GM23338 (cell line): ENCODE results near the gene ATG7. TPM values are rescaled to one million over a fixed set of nuclear protein-coding genes. Genes with fewer than 3 reads are reported as not detected.
"Not testable (repeated sequence)": the region's sequence is repeated elsewhere in the genome, so short reads cannot be mapped to it uniquely, and the experiment has no call there.

ENCODE experiments used
- ATAC-seq: fragments of 200-7000 bp; cut with Tn5 transposase; 3 replicates; pipeline ENCODE4 v1.9.1; 2020
- DNase-seq: peaks from one replicate; pipeline ENCODE4 v3.0.0-alpha.2; 2015; ENCODE audit warnings: low spot score
- H2AFZ ChIP-seq: fragments of 200-600 bp; sonication (generic); 2 replicates; pipeline ENCODE4 v1.8.0; 2016; ENCODE audit warnings: antibody characterized with exemption, mild to moderate bottlenecking, moderate library complexity
- H3F3A ChIP-seq: fragments of 200-600 bp; sonication (generic); replicated peaks from 2 replicates; pipeline ENCODE4 v1.8.0; 2017; ENCODE audit warnings: antibody characterized with exemption, mixed run types, low read depth
- H3K27ac ChIP-seq: fragments of 200-600 bp; sonication (generic); 2 replicates; pipeline ENCODE4 v1.6.1; 2016; ENCODE audit warnings: low read depth
- H3K27me3 ChIP-seq: fragments of 200-600 bp; sonication (generic); 2 replicates; pipeline ENCODE4 v1.8.0; 2016; ENCODE audit warnings: mild to moderate bottlenecking, mixed run types, moderate library complexity; ENCODE audit not compliant: insufficient read depth
- H3K36me3 ChIP-seq: fragments of 200-600 bp; sonication (generic); 2 replicates; pipeline ENCODE4 v1.8.0; 2016; ENCODE audit warnings: mild to moderate bottlenecking; ENCODE audit not compliant: insufficient read depth
- H3K4me1 ChIP-seq: fragments of 200-600 bp; sonication (generic); 2 replicates; pipeline ENCODE4 v1.8.0; 2016; ENCODE audit warnings: mild to moderate bottlenecking, moderate library complexity; ENCODE audit not compliant: insufficient read depth
- H3K4me2 ChIP-seq: fragments of 200-600 bp; sonication (generic); 2 replicates; pipeline ENCODE4 v1.7.1; 2017; ENCODE audit warnings: mixed run types
- H3K4me3 ChIP-seq: fragments of 200-600 bp; sonication (generic); 2 replicates; pipeline ENCODE4 v1.6.1; 2016; ENCODE audit warnings: mixed run types
- H3K79me2 ChIP-seq: fragments of 200-600 bp; sonication (generic); replicated peaks from 2 replicates; pipeline ENCODE4 v1.8.0; 2017; ENCODE audit warnings: mild to moderate bottlenecking; ENCODE audit not compliant: insufficient read depth
- H3K9me2 ChIP-seq: fragments of 200-600 bp; sonication (generic); 2 replicates; pipeline ENCODE4 v1.8.0; 2017; ENCODE audit not compliant: insufficient read depth
- H4K20me1 ChIP-seq: fragments of 200-600 bp; sonication (generic); replicated peaks from 2 replicates; pipeline ENCODE4 v1.8.0; 2017; ENCODE audit warnings: mild to moderate bottlenecking; ENCODE audit not compliant: insufficient read depth
- H3K27ac Mint-ChIP-seq: 2 replicates; pipeline ENCODE4 v1.8.0; 2020; ENCODE audit warnings: inconsistent platforms, mild to moderate bottlenecking, moderate library complexity, mixed read lengths
- H3K27me3 Mint-ChIP-seq: 3 replicates; pipeline ENCODE4 v1.8.0; 2022; ENCODE audit warnings: low read depth, mild to moderate bottlenecking, moderate library complexity, mixed read lengths, inconsistent platforms; ENCODE audit not compliant: insufficient read depth, poor library complexity
- H3K36me3 Mint-ChIP-seq: 3 replicates; pipeline ENCODE4 v1.8.0; 2021; ENCODE audit warnings: low read depth, mild to moderate bottlenecking, inconsistent platforms, moderate library complexity, mixed read lengths
- H3K4me1 Mint-ChIP-seq: 3 replicates; pipeline ENCODE4 v1.8.0; 2020; ENCODE audit warnings: mild to moderate bottlenecking, inconsistent platforms, mixed read lengths
- H3K4me3 Mint-ChIP-seq: 3 replicates; pipeline ENCODE4 v1.8.0; 2021; ENCODE audit warnings: moderate library complexity, mild to moderate bottlenecking, inconsistent platforms, mixed read lengths
- H3K9me3 Mint-ChIP-seq: 3 replicates; pipeline ENCODE4 v1.8.0; 2020; ENCODE audit warnings: moderate library complexity, mild to moderate bottlenecking, inconsistent platforms, mixed read lengths
- CTCF ChIP-seq, 2 experiments: fragments of 200-600 bp in 1 of 2; sonication (generic) in 1 of 2; conservative IDR thresholded peaks; 2 replicates each; pipeline versions ENCODE4 v1.5.1 to v1.6.1; 2016 to 2017; ENCODE audit warnings: antibody characterized with exemption in 2 of 2, low read depth in 2 of 2, mild to moderate bottlenecking in 2 of 2, moderate library complexity in 1 of 2
- ETS1 ChIP-seq: IDR thresholded peaks from 2 replicates; pipeline ENCODE4 v1.6.1; 2016; ENCODE audit warnings: antibody characterized with exemption
- EZH2 ChIP-seq: fragments of 200-600 bp; sonication (generic); IDR thresholded peaks from one replicate; pipeline ENCODE4 v1.8.0; 2017; ENCODE audit warnings: antibody characterized with exemption, mild to moderate bottlenecking, low read depth; ENCODE audit not compliant: unreplicated experiment
- EZH2phosphoT487 ChIP-seq: fragments of 200-600 bp; sonication (generic); IDR thresholded peaks from one replicate; pipeline ENCODE4 v1.8.1; 2018; ENCODE audit warnings: antibody characterized with exemption; ENCODE audit not compliant: unreplicated experiment
- POLR2AphosphoS5 ChIP-seq: IDR thresholded peaks from 2 replicates; pipeline ENCODE4 v1.6.1; 2016; ENCODE audit warnings: antibody characterized with exemption, low read depth
- REST ChIP-seq: IDR thresholded peaks from one replicate; pipeline ENCODE4 v1.6.1; 2018; ENCODE audit warnings: antibody characterized with exemption; ENCODE audit not compliant: unreplicated experiment
- STAT1 ChIP-seq: IDR thresholded peaks from one replicate; pipeline ENCODE4 v1.6.1; 2016; ENCODE audit warnings: antibody characterized with exemption; ENCODE audit not compliant: unreplicated experiment
- ZNF114 ChIP-seq: fragments of 250-450 bp; sonication (Bioruptor Pico); IDR thresholded peaks from 2 replicates; pipeline ENCODE4 v1.5.0; 2020; ENCODE audit warnings: mild to moderate bottlenecking, moderate library complexity
- ZNF331 ChIP-seq: fragments of 250-450 bp; sonication (Bioruptor Pico); IDR thresholded peaks from 2 replicates; pipeline ENCODE4 v1.5.0; 2020; ENCODE audit warnings: low read depth, mild to moderate bottlenecking, moderate library complexity
- polyA plus RNA-seq: library from polyadenylated mRNA; unstranded; fragments of >200 nt; fragmentation: Nextera tagmentation; extraction: Ambion mirVana; gene quantifications from 2 replicates; pipeline ENCODE4 v1.2.1, GENCODE V29; 2016
- total RNA-seq: library from RNA; depleted of rRNA; stranded (reverse); fragments of >200 nt; shearing (Covaris generic); gene quantifications from 2 replicates; pipeline ENCODE4 v1.2.3, GENCODE V29; 2014

The ATG7 gene
- total and polyA plus RNA-seq, 2 experiments from 2014 or later, result 16.2 to 36.7 TPM

GRCh38 chr3:11254876-11255275 is 17.3 kb upstream of the ATG7 start:
- Histone ChIP-seq H3K79me2 (no peaks in the 10 kb centered on the region), H4K20me1 (no peaks in the 10 kb centered on the region), H3K9me2 (peaks cover 14% of the 10 kb centered on the region; the same call in 1 of the 2 replicates), H3F3A (no peaks in the 10 kb centered on the region), H3K4me2 (no peak overlapping the region), H3K27ac (no peak overlapping the region), H3K36me3 (no peaks in the 10 kb centered on the region), H3K4me3 (no peak overlapping the region), H3K4me1 (no peaks in the 10 kb centered on the region), H2AFZ (no peak overlapping the region), H3K27me3 (no peaks in the 10 kb centered on the region)
- no peaks in the 10 kb centered on the region for H3K4me1 Mint-ChIP-seq
- ATAC-seq (no peak), DNase-seq (no peak)
- TF ChIP-seq EZH2, result no peak
- no peak for TF ChIP-seq EZH2phosphoT487
- TF ChIP-seq ETS1, result no peak
- TF ChIP-seq REST, result no peak
- no peak for TF ChIP-seq ZNF114 (CRISPR knock-in tag)
- TF ChIP-seq ZNF331 (CRISPR knock-in tag), result no peak
- TF ChIP-seq POLR2AphosphoS5, result no peak
- no peak for TF ChIP-seq CTCF (conservative IDR thresholded peaks at IDR 0.05; ENCODE audit: low read depth in 2 of 2)
- no peak for TF ChIP-seq STAT1
- no peaks in the 10 kb centered on the region for H3K36me3 Mint-ChIP-seq
- H3K27ac Mint-ChIP-seq, result no peak overlapping the region
- no peak overlapping the region for H3K4me3 Mint-ChIP-seq
- peaks cover 6% of the 10 kb centered on the region; the same call in 1 of the 3 replicates for H3K9me3 Mint-ChIP-seq
- H3K27me3 Mint-ChIP-seq, result no peaks in the 10 kb centered on the region

- H3K27me3 Mint-ChIP-seq, H3K9me3 Mint-ChIP-seq, H3K36me3 Mint-ChIP-seq, H3K27ac Mint-ChIP-seq, H3K4me3 ChIP-seq, H3K4me3 Mint-ChIP-seq, H3K79me2 ChIP-seq, DNase-seq, ATAC-seq, H3F3A ChIP-seq, H3K27ac ChIP-seq, H3K27me3 ChIP-seq, H2AFZ ChIP-seq, H3K4me1 Mint-ChIP-seq, H3K36me3 ChIP-seq, H3K4me1 ChIP-seq, H4K20me1 ChIP-seq, H3K4me2 ChIP-seq: not testable (repeated sequence)
- peaks cover 14% of the 10 kb centered on the region; the same call in 1 of the 2 replicates for H3K9me2 ChIP-seq
Observed at GRCh38 chr3:11255537-11255936, 16.7 kb upstream of the ATG7 start.
